A549 (cell line): ENCODE measurements around the gene FRY. TPM values are rescaled to one million over a fixed set of nuclear protein-coding genes. Genes with fewer than 3 reads are reported as not detected.

Source experiments
- ATAC-seq, 2 experiments: fragments of 200-7000 bp in 1 of 2; fragments of >200 bp in 1 of 2; cut with Nextera tagmentation in 1 of 2; cut with Tn5 transposase in 1 of 2; 3 replicates each; pipeline versions ENCODE4 v1.8.0 to v1.9.1; 2018 to 2020; ENCODE audit warnings: mild to moderate bottlenecking in 1 of 2, moderate library complexity in 1 of 2
- CTCF ChIA-PET: fragments of 300-600 bp; sonication (Branson Sonifier 250); formaldehyde crosslinking; extraction: SDS; loops from one replicate; lab custom pipeline; 2021; ENCODE audit warnings: antibody characterized with exemption, inconsistent platforms; lab: Yijun Ruan, JAX
- POLR2A ChIA-PET: fragments of 350-600 bp; formaldehyde crosslinking; extraction: SDS; loops from one replicate; lab custom pipeline; 2021; ENCODE audit warnings: antibody characterized with exemption, inconsistent platforms; lab: Yijun Ruan, JAX
- DNase-seq, 2 experiments: peaks; one replicate each; pipeline versions ENCODE4 v3.0.0 to v3.0.0-alpha.2; 2011 to 2016; ENCODE audit warnings: low read depth in 1 of 2, low spot score in 1 of 2
- FAIRE-seq: peaks from 2 replicates; lab custom pipeline; 2011; peaks lifted over from hg19 to GRCh38; lab: Jason Lieb, UNC
- H3K27ac ChIP-seq, 2 experiments: fragments of >200 bp; sonication (Bioruptor Twin); formaldehyde crosslinking; 3 replicates each; pipeline ENCODE4 v1.5.1; 2016 to 2017
- H3K4me1 ChIP-seq: fragments of >200 bp; sonication (Bioruptor Twin); formaldehyde crosslinking; 3 replicates; pipeline ENCODE4 v1.6.1; 2016
- H3K4me2 ChIP-seq: fragments of >200 bp; sonication (Bioruptor Twin); formaldehyde crosslinking; 3 replicates; pipeline ENCODE4 v1.6.1; 2016
- H3K4me3 ChIP-seq: fragments of >200 bp; sonication (Bioruptor Twin); formaldehyde crosslinking; 3 replicates; pipeline ENCODE4 v1.5.1; 2016
- H3K9me3 ChIP-seq: fragments of >200 bp; sonication (Bioruptor Twin); formaldehyde crosslinking; 3 replicates; pipeline ENCODE4 v1.6.1; 2016
- CBX8 ChIP-seq: fragments of 200-600 bp; sonication (generic); IDR thresholded peaks from 2 replicates; pipeline ENCODE4 v1.6.1; 2016
- CEBPB ChIP-seq, 2 experiments: fragments of >200 bp in 1 of 2; sonication (Bioruptor Twin) in 1 of 2; formaldehyde crosslinking in 1 of 2; IDR thresholded peaks; 2 replicates each; pipeline ENCODE4 v1.6.1; 2012 to 2016
- EHMT2 ChIP-seq: fragments of 200-600 bp; sonication (generic); IDR thresholded peaks from 2 replicates; pipeline ENCODE4 v1.6.1; 2016; ENCODE audit warnings: antibody characterized with exemption, low read depth, mild to moderate bottlenecking, moderate library complexity
- FOSB ChIP-seq: fragments of 250-450 bp; sonication (Bioruptor Pico); IDR thresholded peaks from 2 replicates; pipeline ENCODE4 v1.5.0; 2020; ENCODE audit warnings: mild to moderate bottlenecking, moderate library complexity
- HDAC2 ChIP-seq: fragments of 200-600 bp; sonication (generic); IDR thresholded peaks from 2 replicates; pipeline ENCODE4 v1.6.1; 2016
- HOXB13 ChIP-seq: fragments of 250-450 bp; sonication (Bioruptor Pico); IDR thresholded peaks from 2 replicates; pipeline ENCODE4 v1.5.0; 2020; ENCODE audit warnings: low read depth, mild to moderate bottlenecking, moderate library complexity
- JUN ChIP-seq, 2 experiments: fragments of >200 bp; sonication (Bioruptor Twin); formaldehyde crosslinking; IDR thresholded peaks; 2 replicates in 1 of 2; 3 replicates in 1 of 2; pipeline ENCODE4 v1.6.1; 2016 to 2017
- MAFK ChIP-seq: fragments of 450-650 bp; IDR thresholded peaks from 2 replicates; pipeline ENCODE4 v1.6.1; 2014; ENCODE audit not compliant: partially characterized antibody
- MAZ ChIP-seq: fragments of 150-350 bp; IDR thresholded peaks from 2 replicates; pipeline ENCODE4 v1.6.1; 2014; ENCODE audit warnings: antibody characterized with exemption, low read depth, low read length, borderline replicate concordance
- NR3C1 ChIP-seq: fragments of >200 bp; sonication (Bioruptor Twin); formaldehyde crosslinking; IDR thresholded peaks from 3 replicates; pipeline ENCODE4 v1.6.1; 2017
- PBX3 ChIP-seq: IDR thresholded peaks from 2 replicates; pipeline ENCODE4 v1.6.1; 2012
- PHF8 ChIP-seq: fragments of 200-600 bp; sonication (generic); IDR thresholded peaks from 2 replicates; pipeline ENCODE4 v1.6.1; 2016; ENCODE audit warnings: low read depth, mild to moderate bottlenecking, antibody characterized with exemption, moderate library complexity, borderline replicate concordance
- POLR2AphosphoS2 ChIP-seq: conservative IDR thresholded peaks from 2 replicates; pipeline ENCODE4 v1.6.1; 2012; ENCODE audit warnings: low read length, improper control_type of control experiment, inconsistent platforms
- RARB ChIP-seq: fragments of 250-450 bp; sonication (Bioruptor Pico); IDR thresholded peaks from 2 replicates; pipeline ENCODE4 v1.8.0; 2021; ENCODE audit warnings: mild to moderate bottlenecking, moderate library complexity
- RCOR1 ChIP-seq: fragments of 150-350 bp; IDR thresholded peaks from 2 replicates; pipeline ENCODE4 v1.6.1; 2014; ENCODE audit warnings: antibody characterized with exemption, low read length, low read depth
- REST ChIP-seq: fragments of 200-600 bp; sonication (generic); IDR thresholded peaks from 2 replicates; pipeline ENCODE4 v1.6.1; 2016; ENCODE audit warnings: antibody characterized with exemption, mild to moderate bottlenecking, moderate library complexity
- SREBF2 ChIP-seq: fragments of 450-650 bp; IDR thresholded peaks from 2 replicates; pipeline ENCODE4 v1.6.1; 2014; ENCODE audit warnings: mild to moderate bottlenecking, moderate library complexity
- TFCP2L1 ChIP-seq: fragments of 250-450 bp; sonication (Bioruptor Pico); IDR thresholded peaks from 2 replicates; pipeline ENCODE4 v1.5.0; 2021; ENCODE audit warnings: mild to moderate bottlenecking
- ZC3H11A ChIP-seq: fragments of 450-650 bp; IDR thresholded peaks from 2 replicates; pipeline ENCODE4 v1.6.1; 2014; ENCODE audit warnings: antibody characterized with exemption, mild to moderate bottlenecking
- ZNF302 ChIP-seq: fragments of 250-450 bp; sonication (Bioruptor Pico); IDR thresholded peaks from 2 replicates; pipeline ENCODE4 v1.9.0; 2021; ENCODE audit warnings: inconsistent platforms, mild to moderate bottlenecking, moderate library complexity
- ZSCAN20 ChIP-seq: fragments of 250-450 bp; sonication (Bioruptor Pico); IDR thresholded peaks from 2 replicates; pipeline ENCODE4 v1.8.0; 2022; ENCODE audit warnings: mild to moderate bottlenecking, moderate library complexity
- WGBS: methylation state at CpG from one replicate; pipeline ENCODE4 v1.1.6; 2017; ENCODE audit errors: missing lambda C conversion rate; 5-methylcytosine and 5-hydroxymethylcytosine counted together
- polyA plus RNA-seq, 4 experiments: library from polyadenylated mRNA; depleted of rRNA in 3 of 4; stranded (reverse); fragments of >200 nt; fragmentation: RNase III in 1 of 4; extraction: RNeasy Plus Mini Kit Qiagen cat#74134 plus additional on column Dnase treatment in 1 of 4; gene quantifications; 2 replicates in 3 of 4; 3 replicates in 1 of 4; pipeline ENCODE4 v1.2.3, GENCODE V29; 2011 to 2017
- TF ChIP-seq, protein P1 (sequence below): fragments of 250-450 bp; sonication (Bioruptor Pico); IDR thresholded peaks from 2 replicates; pipeline ENCODE4 v1.5.0; 2021; ENCODE audit warnings: mild to moderate bottlenecking, moderate library complexity, borderline replicate concordance
- TF ChIP-seq, protein P2 (sequence below): fragments of 250-450 bp; sonication (Bioruptor Pico); IDR thresholded peaks from 2 replicates; pipeline ENCODE4 v1.5.0; 2020; ENCODE audit warnings: low read depth, mild to moderate bottlenecking, moderate library complexity
- TF ChIP-seq, protein P3 (sequence below): IDR thresholded peaks from 2 replicates; pipeline ENCODE4 v1.6.1; 2012; ENCODE audit warnings: low read depth, borderline replicate concordance

The FRY gene
- polyA plus RNA-seq, 2 of the 4 experiments (the other 2 are of a cell fraction) = 0.08 to 0.26 TPM

DNA sequence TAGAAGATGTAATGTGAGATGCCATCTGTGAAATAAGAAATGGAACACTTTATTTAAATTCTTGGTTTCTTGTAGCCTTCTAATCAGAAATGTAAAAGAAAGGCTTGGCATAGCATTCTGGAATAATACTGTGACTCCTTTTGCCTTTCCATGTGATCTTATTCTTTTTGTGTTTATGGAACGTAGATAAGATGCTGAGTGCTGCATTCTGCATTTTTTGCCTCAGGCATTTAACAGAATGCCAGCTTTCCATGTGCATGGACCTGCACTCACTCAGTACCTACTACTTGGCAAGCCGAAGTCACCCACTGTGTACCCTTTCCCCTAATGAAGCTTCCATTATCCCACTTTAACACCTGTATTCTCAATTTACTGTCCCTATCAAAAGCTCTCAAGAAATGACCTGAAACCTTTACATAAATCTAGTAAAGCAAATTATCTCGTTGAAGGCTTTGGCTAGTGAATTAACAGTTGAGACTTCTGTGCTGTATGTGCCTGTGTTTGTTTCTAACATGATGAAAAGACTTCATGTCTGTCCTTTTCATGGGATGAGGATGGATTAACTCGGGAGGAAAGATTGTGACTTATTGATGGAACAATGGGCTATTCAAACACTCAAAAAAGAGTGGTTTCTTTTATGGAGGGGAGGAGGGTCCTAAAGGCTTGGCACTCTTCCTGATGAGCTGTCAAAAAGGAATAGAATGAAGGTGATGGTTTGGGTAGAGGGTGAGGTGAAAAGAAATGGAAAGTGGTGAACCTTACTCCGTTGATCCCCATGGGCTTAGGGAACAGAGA, 44.7 kb upstream of the FRY start:
- ATAC-seq (no peak), DNase-seq (no peak), FAIRE-seq (no peak)
- 19% methylated on average over 5 of the region's 5 CpGs for WGBS
- POLR2A ChIA-PET = no interaction called here
- Histone ChIP-seq H3K4me3 (no peak overlapping the region), H3K27ac (no peak overlapping the region), H3K9me3 (no peaks in the 10 kb centered on the region), H3K4me2 (no peak overlapping the region), H3K4me1 (peaks cover 9% of the 10 kb centered on the region; the same call in 2 of the 3 replicates)
- TF ChIP-seq, protein P1, sequence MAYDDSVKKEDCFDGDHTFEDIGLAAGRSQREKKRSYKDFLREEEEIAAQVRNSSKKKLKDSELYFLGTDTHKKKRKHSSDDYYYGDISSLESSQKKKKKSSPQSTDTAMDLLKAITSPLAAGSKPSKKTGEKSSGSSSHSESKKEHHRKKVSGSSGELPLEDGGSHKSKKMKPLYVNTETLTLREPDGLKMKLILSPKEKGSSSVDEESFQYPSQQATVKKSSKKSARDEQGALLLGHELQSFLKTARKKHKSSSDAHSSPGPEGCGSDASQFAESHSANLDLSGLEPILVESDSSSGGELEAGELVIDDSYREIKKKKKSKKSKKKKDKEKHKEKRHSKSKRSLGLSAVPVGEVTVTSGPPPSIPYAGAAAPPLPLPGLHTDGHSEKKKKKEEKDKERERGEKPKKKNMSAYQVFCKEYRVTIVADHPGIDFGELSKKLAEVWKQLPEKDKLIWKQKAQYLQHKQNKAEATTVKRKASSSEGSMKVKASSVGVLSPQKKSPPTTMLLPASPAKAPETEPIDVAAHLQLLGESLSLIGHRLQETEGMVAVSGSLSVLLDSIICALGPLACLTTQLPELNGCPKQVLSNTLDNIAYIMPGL (CRISPR knock-in tag) = no peak
- TF ChIP-seq TFCP2L1 (CRISPR knock-in tag) (no peak), MAZ (no peak), RCOR1 (no peak), FOSB (CRISPR knock-in tag) (no peak), PBX3 (no peak), CEBPB (IDR thresholded peaks at IDR 0.05) (no peak), SREBF2 (no peak), ZC3H11A (no peak), PHF8 (no peak), HDAC2 (no peak)
- TF ChIP-seq, protein P2, sequence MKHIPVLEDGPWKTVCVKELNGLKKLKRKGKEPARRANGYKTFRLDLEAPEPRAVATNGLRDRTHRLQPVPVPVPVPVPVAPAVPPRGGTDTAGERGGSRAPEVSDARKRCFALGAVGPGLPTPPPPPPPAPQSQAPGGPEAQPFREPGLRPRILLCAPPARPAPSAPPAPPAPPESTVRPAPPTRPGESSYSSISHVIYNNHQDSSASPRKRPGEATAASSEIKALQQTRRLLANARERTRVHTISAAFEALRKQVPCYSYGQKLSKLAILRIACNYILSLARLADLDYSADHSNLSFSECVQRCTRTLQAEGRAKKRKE (CRISPR knock-in tag) = no peak
- CTCF ChIA-PET = interaction anchor here (0.6 to 1.6 kb wide), 3 partner anchors 20 to 595 kb away, joined by 3 to 4 read pairs (median 3); no protein-coding TSS in a partner anchor

- H3K9me3 ChIP-seq = no peaks in the 10 kb centered on the region
- CTCF ChIA-PET = interaction anchor here (1.3 to 1.6 kb wide), 2 partner anchors 19 to 77 kb away, joined by 3 to 4 read pairs; no protein-coding TSS in a partner anchor
- no peak overlapping the region for H3K27ac ChIP-seq
- FAIRE-seq (no peak), DNase-seq (no peak), ATAC-seq (no peak)
- POLR2A ChIA-PET = no interaction called here
- WGBS = 31% methylated on average over 2 of the region's 2 CpGs
- H3K4me2 ChIP-seq = no peak overlapping the region
- TF ChIP-seq REST (no peak), FOSB (CRISPR knock-in tag) (no peak), HOXB13 (CRISPR knock-in tag) (no peak), RARB (CRISPR knock-in tag) (no peak), ZC3H11A (no peak), MAFK (no peak), JUN (IDR thresholded peaks at IDR 0.05) (no peak), MAZ (no peak), NR3C1 (no peak), EHMT2 (no peak), ZSCAN20 (CRISPR knock-in tag) (no peak), HDAC2 (no peak), ZNF302 (no peak), POLR2AphosphoS2 (no peak), CBX8 (no peak)
- TF ChIP-seq, protein P2 (CRISPR knock-in tag) = no peak
- TF ChIP-seq, protein P3, sequence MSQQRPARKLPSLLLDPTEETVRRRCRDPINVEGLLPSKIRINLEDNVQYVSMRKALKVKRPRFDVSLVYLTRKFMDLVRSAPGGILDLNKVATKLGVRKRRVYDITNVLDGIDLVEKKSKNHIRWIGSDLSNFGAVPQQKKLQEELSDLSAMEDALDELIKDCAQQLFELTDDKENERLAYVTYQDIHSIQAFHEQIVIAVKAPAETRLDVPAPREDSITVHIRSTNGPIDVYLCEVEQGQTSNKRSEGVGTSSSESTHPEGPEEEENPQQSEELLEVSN = no peak
- H3K4me3 ChIP-seq = no peak overlapping the region
- peaks cover 3% of the 10 kb centered on the region; the same call in 1 of the 3 replicates for H3K4me1 ChIP-seq
Measured at GRCh38 chr13:31987535-31988170, 43.9 kb upstream of the FRY start.
